ENCODE results near the gene TMEM179B. TPM values are rescaled to one million over a fixed set of nuclear protein-coding genes. Genes with fewer than 3 reads are reported as not detected.

Gene TMEM179B
- total and polyA plus RNA-seq, 2 donors (not counting 1 experiment from before 2014, with no cell fraction given) = 41.9 to 69.5 TPM

GRCh38 chr11:62831520-62832335, 44.5 kb downstream of the TMEM179B start, which contains the start of gene STX5:
Gene STX5 (minus strand): TSS chr11:62832051. CDS start chr11:62831243, 808 bp downstream.
- H3K36me3 ChIP-seq (ENCODE audit: control insufficient read depth, insufficient read depth, low read length) = peaks cover 21% of the 10 kb centered on the region
- peak within 1 kb of the TSS; percentile 61 for H2AFZ ChIP-seq (ENCODE audit: low read length)
- H3K4me1 ChIP-seq (ENCODE audit: control insufficient read depth, extremely low read depth, insufficient read depth, low read length) = peaks cover 6% of the 10 kb centered on the region
- TF ChIP-seq CTCF (conservative IDR thresholded peaks at IDR 0.05 in 1 of 2, IDR thresholded peaks at IDR 0.05 in 1 of 2; ENCODE audit: low read depth in 1 of 2, low read length in 2 of 2) (no peak), EZH2 (IDR thresholded peaks at IDR 0.05; ENCODE audit: low read length, missing control alignments) (no peak)
- peak within 1 kb of the TSS; percentile 79 to 98 (median 92) for H3K4me3 ChIP-seq (replicated peaks in 1 of 4; ENCODE audit: control extremely low read depth in 1 of 4, insufficient read depth in 1 of 4, low read depth in 3 of 4, low read length in 4 of 4)
- H3K79me2 ChIP-seq (ENCODE audit: control insufficient read depth, insufficient read depth, low read length) = peaks cover 46% of the 10 kb centered on the region
- H3K27ac ChIP-seq (ENCODE audit: insufficient read depth, low read length) = peak within 1 kb of the TSS; percentile 99
- H3K9ac ChIP-seq (ENCODE audit: insufficient read depth, low read length) = peak within 1 kb of the TSS; percentile 99
- H4K20me1 ChIP-seq (ENCODE audit: control insufficient read depth, extremely low read depth, insufficient read depth, low read length) = no peaks in the 10 kb centered on the region
- H3K27me3 ChIP-seq (ENCODE audit: control insufficient read depth, insufficient read depth, low read length) = no peaks in the 10 kb centered on the region
- peak within 1 kb of the TSS; percentile 90 for H3K4me2 ChIP-seq (ENCODE audit: extremely low read depth, insufficient read depth, low read length)
- H3K9me3 ChIP-seq (ENCODE audit: control insufficient read depth, insufficient read depth, low read depth, low read length) = no peaks in the 10 kb centered on the region
- DNase-seq (ENCODE audit: low read depth in 2 of 2) = peak; percentile 98 to 99

- Histone ChIP-seq H3K36me3 (ENCODE audit: control insufficient read depth, insufficient read depth, low read length) (peaks cover 21% of the 10 kb centered on the region), H3K9me3 (ENCODE audit: control insufficient read depth, insufficient read depth, low read depth, low read length) (no peaks in the 10 kb centered on the region), H3K79me2 (ENCODE audit: control insufficient read depth, insufficient read depth, low read length) (peaks cover 43% of the 10 kb centered on the region), H3K4me3 (replicated peaks in 1 of 4; ENCODE audit: control extremely low read depth in 1 of 4, insufficient read depth in 1 of 4, low read depth in 3 of 4, low read length in 4 of 4) (peak within 1 kb of the TSS; percentile 79 to 98 (median 92)), H2AFZ (ENCODE audit: low read length) (peak within 1 kb of the TSS; percentile 61), H3K27me3 (ENCODE audit: control insufficient read depth, insufficient read depth, low read length) (no peaks in the 10 kb centered on the region), H3K4me2 (ENCODE audit: extremely low read depth, insufficient read depth, low read length) (peak within 1 kb of the TSS; percentile 90), H3K9ac (ENCODE audit: insufficient read depth, low read length) (peak within 1 kb of the TSS; percentile 99), H3K4me1 (ENCODE audit: control insufficient read depth, extremely low read depth, insufficient read depth, low read length) (peaks cover 6% of the 10 kb centered on the region), H4K20me1 (ENCODE audit: control insufficient read depth, extremely low read depth, insufficient read depth, low read length) (no peaks in the 10 kb centered on the region), H3K27ac (ENCODE audit: insufficient read depth, low read length) (peak within 1 kb of the TSS; percentile 99)
- TF ChIP-seq CTCF (conservative IDR thresholded peaks at IDR 0.05 in 1 of 2, IDR thresholded peaks at IDR 0.05 in 1 of 2; ENCODE audit: low read depth in 1 of 2, low read length in 2 of 2) (no peak), EZH2 (IDR thresholded peaks at IDR 0.05; ENCODE audit: low read length, missing control alignments) (no peak)
- peak in 1 of 2 donors; percentile 20 for DNase-seq (ENCODE audit: low read depth in 2 of 2)
These were observed 45.4 kb downstream of the TMEM179B start, which contains the start of gene TEX54 for GRCh38 chr11:62832336-62833234. Gene TEX54 (minus strand): TSS chr11:62832841.

GRCh38 chr11:62835336-62835735, 48.1 kb downstream of the TMEM179B start:
- Histone ChIP-seq H4K20me1 (ENCODE audit: control insufficient read depth, extremely low read depth, insufficient read depth, low read length) (no peaks in the 10 kb centered on the region), H3K27me3 (ENCODE audit: control insufficient read depth, insufficient read depth, low read length) (no peaks in the 10 kb centered on the region), H3K79me2 (ENCODE audit: control insufficient read depth, insufficient read depth, low read length) (peaks cover 35% of the 10 kb centered on the region), H3K4me1 (ENCODE audit: control insufficient read depth, extremely low read depth, insufficient read depth, low read length) (peaks cover 6% of the 10 kb centered on the region), H3K36me3 (ENCODE audit: control insufficient read depth, insufficient read depth, low read length) (peaks cover 19% of the 10 kb centered on the region), H3K4me3 (replicated peaks in 1 of 4; ENCODE audit: control extremely low read depth in 1 of 4, insufficient read depth in 1 of 4, low read depth in 3 of 4, low read length in 4 of 4) (no peak overlapping the region), H3K9me3 (ENCODE audit: control insufficient read depth, insufficient read depth, low read depth, low read length) (no peaks in the 10 kb centered on the region), H3K9ac (ENCODE audit: insufficient read depth, low read length) (no peak overlapping the region), H2AFZ (ENCODE audit: low read length) (no peak overlapping the region), H3K4me2 (ENCODE audit: extremely low read depth, insufficient read depth, low read length) (no peak overlapping the region), H3K27ac (ENCODE audit: insufficient read depth, low read length) (no peak overlapping the region)
- no peak for DNase-seq (ENCODE audit: low read depth in 2 of 2)
- TF ChIP-seq EZH2 (IDR thresholded peaks at IDR 0.05; ENCODE audit: low read length, missing control alignments) (no peak), CTCF (conservative IDR thresholded peaks at IDR 0.05 in 1 of 2, IDR thresholded peaks at IDR 0.05 in 1 of 2; ENCODE audit: low read depth in 1 of 2, low read length in 2 of 2) (no peak)

Measured in fibroblast of lung (primary cell).